ENCODE measurements around the gene ECT2L.

GRCh38 chr6:138815221-138815620 lies 19.3 kb downstream of the ECT2L start:
- TF ChIP-seq POLR2AphosphoS5 (IDR thresholded peaks at IDR 0.05; ENCODE audit: borderline replicate concordance, low read depth, low read length) (no peak), EZH2 (IDR thresholded peaks at IDR 0.05) (no peak), FOXP2 (optimal IDR thresholded peaks at IDR 0.05; ENCODE audit: control extremely low read depth, extremely low read length, insufficient read depth) (no peak)
